GM21737 (cell line): Measurements from ENCODE around the gene RBM12.
"Not testable (repeated sequence)": the region's sequence is repeated elsewhere in the genome, so short reads cannot be mapped to it uniquely, and the experiment has no call there.

ENCODE experiments used
- ATAC-seq: cut with Tn5 transposase; IDR thresholded peaks from one replicate; pipeline ENCODE4 v1.9.1; 2021; ENCODE audit warnings: mild to moderate bottlenecking, moderate library complexity; ENCODE audit not compliant: unreplicated experiment

RBM12 gene, protein sequence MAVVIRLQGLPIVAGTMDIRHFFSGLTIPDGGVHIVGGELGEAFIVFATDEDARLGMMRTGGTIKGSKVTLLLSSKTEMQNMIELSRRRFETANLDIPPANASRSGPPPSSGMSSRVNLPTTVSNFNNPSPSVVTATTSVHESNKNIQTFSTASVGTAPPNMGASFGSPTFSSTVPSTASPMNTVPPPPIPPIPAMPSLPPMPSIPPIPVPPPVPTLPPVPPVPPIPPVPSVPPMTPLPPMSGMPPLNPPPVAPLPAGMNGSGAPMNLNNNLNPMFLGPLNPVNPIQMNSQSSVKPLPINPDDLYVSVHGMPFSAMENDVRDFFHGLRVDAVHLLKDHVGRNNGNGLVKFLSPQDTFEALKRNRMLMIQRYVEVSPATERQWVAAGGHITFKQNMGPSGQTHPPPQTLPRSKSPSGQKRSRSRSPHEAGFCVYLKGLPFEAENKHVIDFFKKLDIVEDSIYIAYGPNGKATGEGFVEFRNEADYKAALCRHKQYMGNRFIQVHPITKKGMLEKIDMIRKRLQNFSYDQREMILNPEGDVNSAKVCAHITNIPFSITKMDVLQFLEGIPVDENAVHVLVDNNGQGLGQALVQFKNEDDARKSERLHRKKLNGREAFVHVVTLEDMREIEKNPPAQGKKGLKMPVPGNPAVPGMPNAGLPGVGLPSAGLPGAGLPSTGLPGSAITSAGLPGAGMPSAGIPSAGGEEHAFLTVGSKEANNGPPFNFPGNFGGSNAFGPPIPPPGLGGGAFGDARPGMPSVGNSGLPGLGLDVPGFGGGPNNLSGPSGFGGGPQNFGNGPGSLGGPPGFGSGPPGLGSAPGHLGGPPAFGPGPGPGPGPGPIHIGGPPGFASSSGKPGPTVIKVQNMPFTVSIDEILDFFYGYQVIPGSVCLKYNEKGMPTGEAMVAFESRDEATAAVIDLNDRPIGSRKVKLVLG

DNA sequence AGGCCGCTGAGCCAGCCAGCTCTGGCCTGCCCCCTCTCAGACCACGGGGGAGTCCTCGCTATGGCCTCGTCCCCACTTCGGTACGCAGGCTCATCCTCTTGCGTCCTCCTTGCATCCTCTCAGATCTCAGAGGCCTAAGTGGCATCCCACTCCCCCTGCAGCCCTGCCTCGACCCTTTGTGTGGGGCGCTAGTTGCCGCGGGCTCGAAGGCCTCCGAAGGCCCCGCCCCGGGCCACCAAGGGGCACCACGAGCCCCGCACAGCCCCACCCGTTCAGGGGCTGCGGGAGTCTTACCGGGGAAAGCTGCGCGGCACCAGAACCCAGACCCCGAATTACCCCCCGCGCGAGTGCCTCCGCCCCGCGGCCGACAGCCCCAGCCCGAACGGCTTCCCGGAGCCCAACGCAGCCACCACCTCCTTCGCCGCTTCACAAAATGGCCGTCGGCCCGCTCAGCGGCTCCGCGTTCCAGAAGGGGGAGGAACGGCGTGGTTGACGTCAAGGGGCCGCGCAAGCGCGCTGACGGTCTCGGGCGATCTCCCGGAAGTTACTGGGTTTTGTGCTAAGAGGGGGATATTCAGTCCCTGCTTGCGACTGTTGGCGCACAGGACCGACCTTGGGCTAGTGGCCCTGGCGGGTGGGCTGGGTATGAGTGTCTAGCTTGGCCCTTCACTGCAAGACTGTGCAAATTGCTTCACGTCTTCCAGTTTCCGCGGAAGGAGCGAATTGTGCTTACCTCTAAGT is at the start of gene RBM12, which contains the start of gene CPNE1:
TSS of gene RBM12 (minus strand) at position 435 of the 741 bp plus-strand sequence. CDS start 9,578 bp downstream, outside the sequence.
TSS of gene CPNE1 (minus strand) at position 435 of the 741 bp plus-strand sequence. CDS start 31,977 bp downstream, outside the sequence.
- ATAC-seq = peak; percentile 73

DNA sequence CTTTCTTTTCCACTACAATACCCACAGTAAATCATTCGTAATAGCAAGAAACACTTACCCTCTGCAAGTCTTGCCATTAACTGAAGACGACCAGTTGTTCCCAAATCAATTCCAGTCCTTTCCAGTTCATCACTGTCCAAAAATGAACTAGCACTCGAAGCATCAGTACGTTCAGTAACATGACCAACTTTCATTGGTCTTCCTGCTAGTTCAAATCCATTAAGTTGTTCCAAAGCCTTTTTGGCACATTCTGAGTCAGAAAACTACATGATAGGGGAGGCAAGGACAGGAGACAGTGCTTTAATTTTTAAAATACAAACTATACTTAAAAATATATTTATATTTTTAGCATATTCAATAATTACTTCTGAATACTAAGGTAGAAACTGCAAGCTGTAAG is 49.4 kb upstream of the RBM12 start:
- no peak for ATAC-seq

DNA sequence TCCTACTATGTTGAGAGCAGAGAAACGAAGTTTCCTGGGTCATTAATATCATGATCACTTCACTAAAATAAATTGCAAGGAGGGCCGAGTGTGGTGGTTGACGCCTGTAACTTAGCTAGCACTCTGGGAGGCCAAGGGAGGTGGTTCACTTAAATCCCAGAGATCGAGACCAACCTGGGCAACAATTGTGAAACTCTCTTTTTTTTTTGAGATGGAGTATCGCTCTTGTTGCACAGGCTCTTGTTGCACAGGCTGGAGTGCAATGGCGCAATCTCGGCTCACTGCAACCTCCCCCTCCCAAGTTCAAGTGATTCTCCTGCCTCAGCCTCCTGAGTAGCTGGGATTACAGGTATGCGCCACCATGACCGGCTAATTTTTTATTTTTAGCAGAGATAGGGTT is 48.4 kb upstream of the RBM12 start:
- not testable (repeated sequence) for ATAC-seq

DNA sequence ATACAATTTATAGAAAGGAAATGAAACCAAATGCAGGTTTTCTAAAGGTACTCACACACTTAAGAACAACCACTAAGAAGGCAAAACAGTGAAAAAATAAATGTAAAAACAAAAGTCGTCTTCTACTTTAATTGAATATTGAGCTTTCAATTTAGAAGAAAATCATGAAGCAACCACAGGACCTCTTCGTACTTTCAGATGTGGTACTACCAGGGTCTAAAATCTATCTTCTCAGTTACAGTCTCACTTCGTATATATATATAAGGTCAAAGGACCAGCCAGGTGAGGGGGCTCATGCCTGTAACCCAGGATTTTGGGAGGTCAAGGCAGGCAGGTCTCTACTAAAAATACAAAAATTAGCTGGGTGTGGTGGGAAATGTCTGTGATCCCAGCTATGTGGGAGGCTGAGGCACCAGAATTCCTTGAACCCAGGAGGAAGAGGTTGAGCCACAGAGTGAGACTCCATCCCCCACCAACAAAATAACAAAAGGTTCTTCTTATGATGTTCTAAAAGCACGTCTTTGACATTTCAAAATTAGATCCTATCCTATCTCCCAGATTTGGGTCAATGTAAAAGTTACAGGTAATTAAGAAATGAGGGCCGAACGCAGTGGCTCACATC is 47.0 kb upstream of the RBM12 start:
- no peak for ATAC-seq

DNA sequence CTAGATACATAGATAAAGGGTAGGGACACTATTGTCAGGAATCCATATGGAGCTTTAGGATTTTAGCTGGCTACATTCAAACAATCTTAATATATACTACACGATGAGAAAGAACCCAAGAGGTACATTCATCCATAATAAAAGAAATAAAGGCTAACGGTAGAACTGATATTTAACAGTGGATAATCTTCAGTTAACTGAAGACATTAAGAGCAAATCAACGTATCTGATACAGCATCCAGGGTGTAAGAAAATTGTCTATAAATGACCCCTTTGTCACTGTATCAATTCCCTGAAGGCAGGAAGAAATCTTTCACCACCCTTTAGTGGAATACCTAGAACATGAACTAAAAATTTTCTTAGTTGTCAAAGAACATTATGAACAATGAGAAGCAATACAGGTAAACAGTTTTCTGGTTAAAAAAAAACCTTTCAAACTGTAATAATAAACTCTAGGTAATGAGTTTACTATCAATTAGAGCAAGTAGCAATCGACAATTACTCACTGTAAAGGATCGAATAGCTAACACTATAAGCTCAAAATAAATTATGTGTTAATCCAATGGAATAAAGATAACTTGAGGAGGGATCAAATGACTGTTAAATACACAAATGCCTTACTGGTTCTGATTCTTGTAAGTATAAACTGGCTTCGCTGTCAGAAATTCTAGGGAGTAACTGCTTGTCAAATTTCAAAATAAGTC is 46.3 kb upstream of the RBM12 start:
- ATAC-seq = no peak

DNA sequence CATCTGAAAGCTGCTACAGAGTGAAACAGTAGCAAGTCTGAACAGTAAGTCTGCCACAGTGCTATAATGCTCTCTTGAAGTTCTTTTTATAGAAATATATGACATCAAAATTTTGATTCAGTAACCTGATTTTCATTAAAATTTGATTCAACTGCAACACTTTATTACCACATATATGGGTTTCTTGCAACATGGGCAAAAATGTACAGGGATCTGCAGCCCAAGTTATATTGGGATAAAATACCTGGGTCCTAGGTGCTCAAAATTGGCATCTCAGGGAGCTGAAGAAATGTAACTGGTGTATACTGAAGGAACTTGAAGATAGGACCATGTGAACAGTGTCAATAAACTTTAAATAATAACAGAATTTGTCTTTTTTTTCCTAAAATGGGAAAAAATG is 45.3 kb upstream of the RBM12 start:
- ATAC-seq = no peak

DNA sequence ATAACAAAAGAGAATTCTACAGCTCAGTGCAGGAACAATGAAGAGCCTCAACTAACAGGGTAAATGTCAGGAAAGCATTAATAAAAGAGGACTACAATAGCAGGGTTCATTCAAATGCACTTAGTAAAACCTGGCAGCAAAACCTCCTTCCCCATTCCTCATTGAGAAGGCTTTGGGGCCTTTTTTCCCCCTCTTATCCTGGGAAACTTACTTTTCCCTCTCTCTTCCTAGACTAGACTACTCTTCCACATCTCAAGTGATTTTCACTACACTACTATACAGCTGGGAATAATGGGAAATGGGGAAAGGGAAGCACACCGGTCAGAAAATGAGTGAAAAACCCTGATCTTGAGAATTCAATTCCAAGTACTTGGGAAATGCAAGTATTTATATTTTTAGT is 44.6 kb upstream of the RBM12 start:
- no peak for ATAC-seq

DNA sequence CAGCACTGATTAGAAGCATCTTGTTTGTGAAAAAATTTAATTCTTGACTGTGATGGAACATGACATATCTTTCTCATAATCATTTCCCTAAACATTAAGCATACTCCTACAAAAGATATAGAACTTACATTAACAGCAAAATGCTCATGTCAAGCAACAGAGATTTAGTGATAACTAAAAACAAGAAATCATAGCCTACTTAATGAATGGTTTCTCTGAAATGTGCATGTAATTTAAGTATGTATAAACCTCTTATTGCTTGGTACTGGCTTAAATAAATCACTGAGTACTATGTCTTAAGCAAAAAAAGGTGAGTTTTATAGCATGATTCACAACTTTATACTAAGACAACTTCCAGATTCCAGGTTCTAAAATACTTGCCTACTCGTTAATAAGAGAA is 43.8 kb upstream of the RBM12 start:
- no peak for ATAC-seq

DNA sequence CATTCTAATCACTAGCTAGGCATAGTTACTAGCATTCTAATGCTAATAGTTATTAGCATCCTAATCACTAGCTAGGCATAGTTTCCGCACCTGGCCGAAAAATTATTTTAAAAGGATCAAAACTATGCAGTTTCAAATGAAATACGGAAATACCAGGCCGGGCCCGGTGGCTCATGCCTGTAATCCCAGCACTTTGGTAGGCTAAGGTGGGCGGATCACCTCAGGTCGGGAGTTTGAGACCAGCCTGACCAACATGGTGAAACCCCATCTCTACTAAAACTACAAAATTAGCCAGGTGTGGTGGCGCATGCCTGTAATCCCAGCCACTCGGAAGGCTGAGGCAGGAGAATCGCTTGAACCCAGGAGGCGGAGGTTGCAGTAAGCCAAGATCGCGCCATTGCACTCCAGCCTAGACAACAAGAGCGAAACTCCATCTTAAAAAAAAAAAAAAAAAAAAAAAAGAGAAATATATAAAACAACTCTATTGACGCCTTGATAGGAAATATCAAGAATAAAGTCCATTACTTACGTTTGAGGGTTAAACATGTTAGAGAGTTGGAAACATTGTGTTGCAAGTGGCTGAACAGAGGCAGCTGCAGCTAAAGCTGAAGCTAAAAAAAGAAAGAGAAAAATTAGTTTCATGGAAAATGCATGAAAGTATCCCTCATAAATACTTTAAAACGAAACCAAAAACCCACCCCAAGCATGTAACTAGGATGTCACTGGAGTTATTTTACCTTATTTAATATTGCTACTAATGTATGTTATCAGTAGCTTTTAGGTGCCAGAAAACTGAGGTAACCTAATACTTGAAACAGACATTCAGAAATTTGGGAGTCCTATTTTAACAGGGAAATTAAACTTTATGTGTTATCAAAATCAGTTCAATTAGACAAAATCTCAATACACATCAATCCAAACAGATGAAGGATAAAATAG is 42.2 kb upstream of the RBM12 start:
- ATAC-seq = not testable (repeated sequence)

DNA sequence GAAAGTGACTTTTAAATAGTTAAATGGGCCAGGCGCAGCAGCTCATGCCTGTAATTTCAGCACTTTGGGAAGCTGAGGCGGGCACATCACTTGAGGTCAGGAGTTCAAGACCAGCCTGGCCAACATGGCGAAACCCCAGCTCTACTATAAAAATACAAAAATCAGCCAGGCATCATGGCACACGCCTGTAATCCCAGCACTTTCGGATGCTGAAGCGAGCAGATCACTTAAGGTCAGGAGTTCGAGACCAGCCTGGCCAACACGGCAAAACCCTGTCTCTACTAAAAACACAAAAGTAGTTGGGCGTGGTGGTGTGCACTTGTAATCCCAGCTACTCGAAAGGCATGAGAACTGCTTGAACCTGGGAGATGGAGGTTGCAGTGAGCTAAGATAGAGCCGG is 41.2 kb upstream of the RBM12 start:
- ATAC-seq = not testable (repeated sequence)

DNA sequence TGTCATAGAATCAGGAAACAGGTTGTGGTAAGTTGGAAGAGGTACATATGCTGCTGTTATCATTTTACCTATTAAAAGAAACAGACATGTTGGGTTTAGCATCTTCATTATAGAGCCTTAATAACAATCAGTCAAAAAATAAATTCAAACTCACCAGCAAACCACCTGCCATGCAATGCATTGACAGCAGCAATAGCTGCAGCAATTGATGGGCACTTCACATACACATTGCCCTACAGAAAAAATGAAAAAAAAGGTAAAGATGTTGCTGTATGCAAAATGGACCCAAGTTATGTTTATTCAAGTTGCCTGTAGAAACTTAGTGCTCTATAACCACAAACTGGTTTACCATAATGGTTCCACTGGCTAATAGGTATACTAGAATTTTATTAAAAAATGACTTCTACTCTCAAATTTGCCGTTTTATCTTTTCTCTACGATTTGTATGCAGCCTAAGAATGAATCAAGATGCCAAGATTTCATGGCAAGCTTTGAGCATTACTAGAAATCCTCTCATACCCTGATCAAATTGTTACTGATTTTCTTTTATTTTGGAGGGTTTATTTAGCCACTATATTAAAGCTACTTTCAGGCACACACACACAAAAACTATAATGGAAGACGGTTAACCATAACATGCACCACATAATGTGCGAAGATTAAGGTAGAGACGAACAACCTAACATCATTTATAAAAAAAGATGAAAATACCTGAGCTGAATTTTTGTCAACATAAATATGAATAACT is 40.0 kb upstream of the RBM12 start:
- no peak for ATAC-seq

DNA sequence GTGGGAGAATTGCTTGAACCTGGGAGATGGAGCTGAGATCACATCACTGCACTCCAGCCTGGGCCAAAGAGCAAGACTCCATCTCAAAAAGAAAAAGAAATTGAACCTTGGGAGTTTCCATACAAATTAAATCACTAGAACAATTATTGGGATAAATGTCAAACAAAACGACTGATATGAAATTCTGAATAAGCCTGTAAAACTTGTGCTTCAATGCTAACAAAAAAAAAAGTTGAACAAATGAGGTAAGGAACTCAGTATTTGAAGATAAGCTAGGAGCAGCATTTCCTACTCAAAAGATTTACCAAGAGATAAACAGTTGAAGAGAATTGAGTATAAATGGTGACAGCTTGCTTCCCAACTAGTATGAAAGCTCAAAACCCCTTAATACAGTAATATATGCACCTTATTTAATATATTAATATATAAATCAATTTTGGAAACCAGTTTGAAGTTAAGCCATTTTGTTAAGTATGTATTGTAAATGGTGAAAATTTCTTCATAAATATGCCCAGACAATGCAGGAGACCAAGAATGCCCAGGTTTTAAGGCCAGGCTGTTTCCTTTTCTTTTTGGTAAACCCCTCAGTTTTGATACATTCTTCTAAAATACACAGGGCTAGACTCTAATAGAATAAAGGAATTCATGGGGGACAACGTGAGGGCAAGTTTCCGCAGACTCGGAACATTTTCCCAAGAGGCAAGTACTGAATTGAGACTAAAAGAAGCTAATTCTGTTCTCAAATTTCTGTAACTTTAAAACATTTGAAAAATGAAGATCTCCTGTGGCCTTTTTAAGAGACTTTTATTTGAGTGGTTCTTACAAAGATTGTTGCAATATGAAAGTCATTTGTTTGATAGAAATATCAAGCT is 38.4 kb upstream of the RBM12 start:
- no peak for ATAC-seq

DNA sequence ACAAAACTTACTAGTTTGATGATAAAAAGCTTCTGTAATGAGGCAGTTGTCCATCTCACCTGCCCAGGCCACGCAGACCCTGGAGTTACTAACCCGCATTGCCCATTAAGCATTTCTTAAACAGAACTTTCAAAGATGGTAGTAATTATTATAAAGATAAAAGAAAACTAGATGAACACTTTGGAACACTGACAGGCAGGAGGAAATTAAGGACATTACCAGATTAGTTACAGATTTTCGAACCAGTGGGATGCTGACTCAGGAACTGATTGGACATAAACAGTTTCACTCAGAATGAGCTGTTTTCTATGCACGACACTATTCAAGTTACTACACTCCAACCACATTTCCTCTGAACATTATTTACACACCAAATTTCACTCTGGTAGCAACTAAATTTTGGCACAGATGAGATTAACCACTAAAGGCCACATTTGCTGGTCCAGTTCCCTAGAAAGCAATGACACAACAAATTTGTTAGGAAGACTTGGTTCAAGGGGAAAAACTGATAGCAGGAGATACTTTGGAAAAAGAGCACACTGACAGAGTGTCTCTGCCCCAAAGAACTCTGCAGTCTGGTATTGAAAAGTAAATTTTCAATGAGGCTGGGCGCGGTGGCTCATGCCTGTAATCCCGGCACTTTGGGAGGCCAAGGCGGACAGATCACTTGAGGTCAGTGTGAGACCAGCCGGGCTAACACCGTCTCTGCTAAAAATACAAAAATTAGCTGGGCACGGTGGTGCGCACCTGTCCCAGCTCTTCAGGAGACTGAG is 37.5 kb upstream of the RBM12 start:
- no peak for ATAC-seq

DNA sequence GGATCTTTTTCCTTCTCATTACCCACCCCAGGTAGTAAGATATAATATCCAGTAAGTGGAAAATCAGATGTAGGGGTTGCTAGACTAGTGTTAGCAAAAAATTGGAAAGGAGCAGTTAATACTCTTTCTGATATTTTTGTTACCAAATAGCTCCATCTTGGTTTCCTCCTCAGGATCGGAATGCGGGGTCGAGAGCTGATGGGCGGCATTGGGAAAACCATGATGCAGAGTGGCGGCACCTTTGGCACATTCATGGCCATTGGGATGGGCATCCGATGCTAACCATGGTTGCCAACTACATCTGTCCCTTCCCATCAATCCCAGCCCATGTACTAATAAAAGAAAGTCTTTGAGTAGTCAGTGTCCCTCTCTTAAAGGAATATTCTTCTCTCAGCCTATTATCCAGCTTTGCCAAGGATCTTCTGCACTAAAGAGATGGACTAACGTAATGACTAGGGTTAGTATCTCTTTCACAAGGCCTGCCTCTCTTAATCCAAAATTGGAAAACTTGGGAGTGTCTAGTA is 36.0 kb upstream of the RBM12 start:
- no peak for ATAC-seq

DNA sequence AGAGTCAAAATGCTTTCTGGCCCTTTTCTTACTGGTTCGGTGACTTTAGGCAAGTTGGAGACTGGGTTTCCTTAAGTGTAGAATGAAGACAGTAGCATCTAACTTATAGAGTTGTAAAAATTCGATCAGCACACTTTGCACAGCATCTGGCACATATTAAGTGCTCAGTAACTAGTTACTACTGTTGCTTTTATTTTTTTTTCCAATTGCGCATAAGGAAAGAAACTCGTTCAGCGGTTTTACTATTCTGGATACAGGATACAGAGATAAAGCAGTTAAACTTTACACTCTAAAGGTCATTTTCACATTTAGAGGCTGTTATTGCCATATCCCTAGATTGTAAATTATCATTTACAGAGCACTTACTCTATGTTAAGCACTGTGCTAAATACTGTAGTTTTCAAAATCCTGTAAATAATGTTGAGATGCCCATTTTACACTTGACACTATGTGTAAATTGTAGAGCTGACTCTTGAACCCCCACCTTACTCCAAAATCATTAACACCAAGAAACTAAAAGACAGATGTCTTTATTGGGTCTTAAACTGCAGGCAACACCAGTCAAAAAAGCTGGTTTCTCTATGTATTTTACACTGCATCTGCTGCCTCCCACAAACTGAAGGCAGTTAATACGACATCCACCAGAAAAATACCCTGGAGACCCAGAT is 35.4 kb upstream of the RBM12 start:
- ATAC-seq = no peak
